ENCODE results near the gene FIG4.

The FIG4 gene

GRCh38 chr6:109759098-109759955, 68.2 kb downstream of the FIG4 start:
- Histone ChIP-seq H3K9me3 (ENCODE audit: control insufficient read depth, insufficient read depth, low read depth, low read length) (no peaks in the 10 kb centered on the region), H3K36me3 (ENCODE audit: control insufficient read depth, insufficient read depth, low read length) (no peaks in the 10 kb centered on the region), H3K27ac (ENCODE audit: low read depth, low read length) (no peak overlapping the region), H3K27me3 (ENCODE audit: control insufficient read depth, insufficient read depth, low read length) (no peaks in the 10 kb centered on the region), H3K9ac (ENCODE audit: low read length) (no peak overlapping the region), H3K4me3 (ENCODE audit: low read depth, low read length) (no peak overlapping the region), H3K4me1 (ENCODE audit: control insufficient read depth, insufficient read depth, low read length) (no peaks in the 10 kb centered on the region)

GRCh38 chr6:109760208-109760607, 69.1 kb downstream of the FIG4 start:
- Histone ChIP-seq H3K9ac (ENCODE audit: low read length) (no peak overlapping the region), H3K9me3 (ENCODE audit: control insufficient read depth, insufficient read depth, low read depth, low read length) (no peaks in the 10 kb centered on the region), H3K36me3 (ENCODE audit: control insufficient read depth, insufficient read depth, low read length) (no peaks in the 10 kb centered on the region), H3K4me1 (ENCODE audit: control insufficient read depth, insufficient read depth, low read length) (no peaks in the 10 kb centered on the region), H3K27ac (ENCODE audit: low read depth, low read length) (no peak overlapping the region), H3K4me3 (ENCODE audit: low read depth, low read length) (no peak overlapping the region), H3K27me3 (ENCODE audit: control insufficient read depth, insufficient read depth, low read length) (no peaks in the 10 kb centered on the region)

GRCh38 chr6:109762166-109762565, 71.1 kb downstream of the FIG4 start:
- no peaks in the 10 kb centered on the region for H3K9me3 ChIP-seq (ENCODE audit: control insufficient read depth, insufficient read depth, low read depth, low read length)
- no peak overlapping the region for H3K4me3 ChIP-seq (ENCODE audit: low read depth, low read length)
- no peak overlapping the region for H3K9ac ChIP-seq (ENCODE audit: low read length)
- no peak overlapping the region for H3K27ac ChIP-seq (ENCODE audit: low read depth, low read length)
- no peaks in the 10 kb centered on the region for H3K27me3 ChIP-seq (ENCODE audit: control insufficient read depth, insufficient read depth, low read length)
- H3K36me3 ChIP-seq (ENCODE audit: control insufficient read depth, insufficient read depth, low read length): no peaks in the 10 kb centered on the region
- H3K4me1 ChIP-seq (ENCODE audit: control insufficient read depth, insufficient read depth, low read length): no peaks in the 10 kb centered on the region

- H3K9me3 ChIP-seq (ENCODE audit: control insufficient read depth, insufficient read depth, low read depth, low read length): no peaks in the 10 kb centered on the region
- H3K9ac ChIP-seq (ENCODE audit: low read length): no peak overlapping the region
- no peak overlapping the region for H3K27ac ChIP-seq (ENCODE audit: low read depth, low read length)
- no peaks in the 10 kb centered on the region for H3K27me3 ChIP-seq (ENCODE audit: control insufficient read depth, insufficient read depth, low read length)
- no peak overlapping the region for H3K4me3 ChIP-seq (ENCODE audit: low read depth, low read length)
- H3K4me1 ChIP-seq (ENCODE audit: control insufficient read depth, insufficient read depth, low read length): no peaks in the 10 kb centered on the region
- peaks cover 2% of the 10 kb centered on the region; the same call in 1 of the 2 replicates for H3K36me3 ChIP-seq (ENCODE audit: control insufficient read depth, insufficient read depth, low read length)
These were observed 71.8 kb downstream of the FIG4 start for GRCh38 chr6:109762769-109763441.

- Histone ChIP-seq H3K4me3 (ENCODE audit: low read depth, low read length) (no peak overlapping the region), H3K36me3 (ENCODE audit: control insufficient read depth, insufficient read depth, low read length) (peaks cover 3% of the 10 kb centered on the region; the same call in 1 of the 2 replicates), H3K4me1 (ENCODE audit: control insufficient read depth, insufficient read depth, low read length) (no peaks in the 10 kb centered on the region), H3K27me3 (ENCODE audit: control insufficient read depth, insufficient read depth, low read length) (no peaks in the 10 kb centered on the region), H3K9ac (ENCODE audit: low read length) (no peak overlapping the region), H3K9me3 (ENCODE audit: control insufficient read depth, insufficient read depth, low read depth, low read length) (no peaks in the 10 kb centered on the region), H3K27ac (ENCODE audit: low read depth, low read length) (no peak overlapping the region)
These were observed 75.1 kb downstream of the FIG4 start for GRCh38 chr6:109766167-109766566.

GRCh38 chr6:109767961-109768360, 76.9 kb downstream of the FIG4 start:
- Histone ChIP-seq H3K27ac (ENCODE audit: low read depth, low read length) (no peak overlapping the region), H3K4me1 (ENCODE audit: control insufficient read depth, insufficient read depth, low read length) (no peaks in the 10 kb centered on the region), H3K4me3 (ENCODE audit: low read depth, low read length) (no peak overlapping the region), H3K27me3 (ENCODE audit: control insufficient read depth, insufficient read depth, low read length) (no peaks in the 10 kb centered on the region), H3K9me3 (ENCODE audit: control insufficient read depth, insufficient read depth, low read depth, low read length) (no peaks in the 10 kb centered on the region), H3K36me3 (ENCODE audit: control insufficient read depth, insufficient read depth, low read length) (peaks cover 3% of the 10 kb centered on the region; the same call in 1 of the 2 replicates), H3K9ac (ENCODE audit: low read length) (no peak overlapping the region)

- Histone ChIP-seq H3K4me3 (ENCODE audit: low read depth, low read length) (no peak overlapping the region), H3K9me3 (ENCODE audit: control insufficient read depth, insufficient read depth, low read depth, low read length) (no peaks in the 10 kb centered on the region), H3K4me1 (ENCODE audit: control insufficient read depth, insufficient read depth, low read length) (no peaks in the 10 kb centered on the region), H3K9ac (ENCODE audit: low read length) (no peak overlapping the region), H3K27me3 (ENCODE audit: control insufficient read depth, insufficient read depth, low read length) (no peaks in the 10 kb centered on the region), H3K27ac (ENCODE audit: low read depth, low read length) (no peak overlapping the region), H3K36me3 (ENCODE audit: control insufficient read depth, insufficient read depth, low read length) (peaks cover 3% of the 10 kb centered on the region; the same call in 1 of the 2 replicates)
These were observed 77.4 kb downstream of the FIG4 start for GRCh38 chr6:109768485-109768884.

- Histone ChIP-seq H3K9ac (ENCODE audit: low read length) (no peak overlapping the region), H3K4me3 (ENCODE audit: low read depth, low read length) (no peak overlapping the region), H3K27me3 (ENCODE audit: control insufficient read depth, insufficient read depth, low read length) (no peaks in the 10 kb centered on the region), H3K9me3 (ENCODE audit: control insufficient read depth, insufficient read depth, low read depth, low read length) (no peaks in the 10 kb centered on the region), H3K36me3 (ENCODE audit: control insufficient read depth, insufficient read depth, low read length) (peaks cover 3% of the 10 kb centered on the region; the same call in 1 of the 2 replicates), H3K4me1 (ENCODE audit: control insufficient read depth, insufficient read depth, low read length) (no peaks in the 10 kb centered on the region), H3K27ac (ENCODE audit: low read depth, low read length) (no peak overlapping the region)
These were observed 78.1 kb downstream of the FIG4 start for GRCh38 chr6:109769213-109769612.

- H3K4me3 ChIP-seq (ENCODE audit: low read depth, low read length): no peak overlapping the region
- no peaks in the 10 kb centered on the region for H3K27me3 ChIP-seq (ENCODE audit: control insufficient read depth, insufficient read depth, low read length)
- no peak overlapping the region for H3K27ac ChIP-seq (ENCODE audit: low read depth, low read length)
- no peak overlapping the region for H3K9ac ChIP-seq (ENCODE audit: low read length)
- peaks cover 3% of the 10 kb centered on the region; the same call in 1 of the 2 replicates for H3K36me3 ChIP-seq (ENCODE audit: control insufficient read depth, insufficient read depth, low read length)
- H3K4me1 ChIP-seq (ENCODE audit: control insufficient read depth, insufficient read depth, low read length): no peaks in the 10 kb centered on the region
- H3K9me3 ChIP-seq (ENCODE audit: control insufficient read depth, insufficient read depth, low read depth, low read length): no peaks in the 10 kb centered on the region
These were observed 79.0 kb downstream of the FIG4 start for GRCh38 chr6:109770047-109770446.

GRCh38 chr6:109770779-109771178, 79.7 kb downstream of the FIG4 start:
- Histone ChIP-seq H3K9me3 (ENCODE audit: control insufficient read depth, insufficient read depth, low read depth, low read length) (no peaks in the 10 kb centered on the region), H3K27me3 (ENCODE audit: control insufficient read depth, insufficient read depth, low read length) (no peaks in the 10 kb centered on the region), H3K36me3 (ENCODE audit: control insufficient read depth, insufficient read depth, low read length) (peaks cover 3% of the 10 kb centered on the region; the same call in 1 of the 2 replicates), H3K4me1 (ENCODE audit: control insufficient read depth, insufficient read depth, low read length) (no peaks in the 10 kb centered on the region), H3K27ac (ENCODE audit: low read depth, low read length) (no peak overlapping the region), H3K4me3 (ENCODE audit: low read depth, low read length) (no peak overlapping the region), H3K9ac (ENCODE audit: low read length) (no peak overlapping the region)

All from HUES6 (cell line).